GM19467 (cell line): Measurements from ENCODE around the gene TNXB.

Experiments
- ATAC-seq: cut with Tn5 transposase; IDR thresholded peaks from one replicate; pipeline ENCODE4 v1.9.1; 2021; ENCODE audit warnings: mild to moderate bottlenecking, moderate library complexity; ENCODE audit not compliant: unreplicated experiment

Gene TNXB

DNA sequence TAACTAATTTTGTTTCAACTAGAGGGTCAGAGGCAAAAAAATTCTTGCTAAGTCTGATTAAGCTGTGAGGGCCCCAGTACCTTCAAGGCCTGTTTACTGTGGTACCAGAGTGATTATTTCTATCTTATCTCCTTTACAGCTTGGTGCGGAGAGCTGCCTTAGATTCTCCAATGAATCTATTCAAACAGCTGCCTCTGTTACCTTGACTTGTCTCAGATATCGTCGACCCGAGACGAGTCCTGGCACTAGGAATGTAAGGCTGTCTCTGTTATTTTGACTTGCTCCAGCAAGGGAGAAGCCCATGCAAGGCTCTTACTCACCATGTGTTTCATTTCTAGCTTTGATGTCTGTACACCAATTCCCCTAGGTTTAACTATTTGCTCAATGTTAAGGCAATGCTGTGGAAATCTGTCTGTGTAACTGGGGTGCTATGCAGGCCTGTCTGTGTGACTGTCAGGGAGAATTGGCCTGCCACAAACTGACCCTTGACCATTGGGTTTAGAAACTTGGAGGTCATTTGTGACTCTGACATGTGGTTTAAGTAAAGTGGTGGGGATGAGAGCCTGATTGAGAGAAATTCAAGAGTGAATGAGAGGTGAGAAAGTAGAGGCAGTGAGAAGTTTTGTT is 31.4 kb upstream of the TNXB start:
- no peak for ATAC-seq

DNA sequence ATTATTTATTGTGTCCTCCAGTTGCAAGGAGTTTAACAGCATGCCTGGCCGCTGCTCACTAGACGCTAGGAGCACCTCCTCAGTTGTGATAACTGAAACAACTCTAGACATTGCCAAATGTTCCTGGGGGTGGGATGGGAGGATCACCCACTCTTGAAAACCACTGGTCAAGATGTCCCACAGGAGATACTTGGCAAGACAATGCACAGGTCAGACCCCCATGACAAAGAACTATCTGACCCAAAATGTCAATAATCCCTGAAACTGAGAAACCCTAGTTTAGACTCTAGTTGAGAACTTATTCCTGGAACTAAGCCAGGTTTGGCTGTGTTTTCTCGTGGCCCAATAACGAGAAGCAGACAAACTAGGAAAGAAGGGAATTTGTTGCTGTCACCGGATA is 30.5 kb upstream of the TNXB start:
- no peak for ATAC-seq

DNA sequence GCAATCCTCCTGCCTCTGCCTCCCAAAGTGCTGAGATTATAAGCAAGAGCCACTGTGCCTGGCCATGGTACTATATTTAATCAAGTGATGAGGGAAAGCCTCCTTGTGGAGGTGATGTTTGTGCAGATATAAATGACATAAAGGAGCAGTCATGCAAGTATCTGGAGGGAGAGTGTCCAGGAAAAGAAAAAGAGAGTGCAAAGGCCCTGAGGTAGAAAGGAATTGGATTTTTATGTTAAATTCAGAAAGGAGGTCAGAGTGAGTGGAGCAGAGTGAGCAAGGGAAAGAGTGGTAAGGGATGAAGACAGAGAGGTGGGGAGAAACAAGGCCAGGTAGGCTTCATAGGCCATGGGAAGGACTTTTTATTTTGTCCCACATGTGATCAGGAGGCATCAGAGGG is 28.3 kb upstream of the TNXB start:
- no peak for ATAC-seq

DNA sequence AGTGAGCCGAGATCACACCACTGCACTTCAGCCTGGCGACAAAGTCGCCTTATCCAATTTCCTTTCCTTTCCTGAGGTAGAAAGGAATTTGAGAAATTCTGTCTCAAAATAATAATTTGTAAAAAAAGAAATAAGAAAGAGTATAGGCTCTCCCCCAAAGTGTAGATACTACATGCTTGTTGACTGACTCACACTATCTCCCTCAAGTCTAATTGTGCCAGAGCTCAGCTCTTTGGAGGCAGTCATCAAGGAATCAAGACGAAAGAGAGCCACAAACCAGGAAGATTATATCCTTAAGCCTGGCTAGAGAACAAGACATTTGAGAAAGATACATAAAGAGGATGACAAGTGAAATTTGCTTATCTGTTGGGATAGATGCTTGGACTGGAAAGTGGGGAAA is 24.6 kb upstream of the TNXB start:
- ATAC-seq, result no peak

DNA sequence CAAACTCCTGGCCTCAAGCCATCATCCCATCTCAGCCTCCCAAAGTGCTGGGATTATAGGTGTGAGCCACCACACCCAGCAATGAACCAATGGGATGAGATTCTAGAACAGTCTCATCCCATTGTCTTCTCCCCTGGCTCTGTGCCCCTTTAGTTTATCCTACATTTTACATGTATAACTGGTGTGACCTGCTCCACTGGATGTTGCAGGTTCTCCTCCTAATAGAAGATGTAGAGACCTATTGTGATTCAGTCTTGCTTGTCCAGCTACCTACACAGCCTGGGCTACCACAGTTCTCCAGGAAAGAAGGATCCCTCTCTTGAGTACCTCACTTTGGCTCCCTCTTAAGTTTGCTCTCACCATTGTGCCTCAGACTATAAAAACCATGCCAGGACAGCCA is 23.0 kb upstream of the TNXB start:
- ATAC-seq, result no peak

DNA sequence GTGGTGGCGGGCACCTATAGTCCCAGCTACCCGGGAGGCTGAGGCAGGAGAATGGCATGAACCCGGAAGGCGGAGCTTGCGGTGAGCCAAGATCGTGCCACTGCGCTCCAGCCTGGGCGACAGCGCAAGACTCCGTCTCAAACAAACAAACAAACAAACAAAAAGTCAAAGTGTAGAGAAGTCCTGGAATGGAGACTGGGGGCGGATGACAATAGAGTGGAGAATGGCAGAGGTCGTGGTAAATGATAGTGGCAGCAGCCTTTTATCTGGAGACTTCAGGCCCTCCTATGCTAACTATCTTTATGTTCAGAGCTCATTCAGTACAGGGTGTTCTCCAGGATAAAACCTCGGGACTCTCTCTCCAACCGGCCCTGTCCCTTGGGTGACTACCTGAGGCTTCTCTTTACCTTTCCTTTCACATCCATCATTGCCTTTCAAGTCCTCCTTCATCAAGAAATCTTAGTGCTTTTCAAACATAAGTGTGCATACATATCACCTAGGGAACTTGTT is 22.4 kb upstream of the TNXB start:
- no peak for ATAC-seq

DNA sequence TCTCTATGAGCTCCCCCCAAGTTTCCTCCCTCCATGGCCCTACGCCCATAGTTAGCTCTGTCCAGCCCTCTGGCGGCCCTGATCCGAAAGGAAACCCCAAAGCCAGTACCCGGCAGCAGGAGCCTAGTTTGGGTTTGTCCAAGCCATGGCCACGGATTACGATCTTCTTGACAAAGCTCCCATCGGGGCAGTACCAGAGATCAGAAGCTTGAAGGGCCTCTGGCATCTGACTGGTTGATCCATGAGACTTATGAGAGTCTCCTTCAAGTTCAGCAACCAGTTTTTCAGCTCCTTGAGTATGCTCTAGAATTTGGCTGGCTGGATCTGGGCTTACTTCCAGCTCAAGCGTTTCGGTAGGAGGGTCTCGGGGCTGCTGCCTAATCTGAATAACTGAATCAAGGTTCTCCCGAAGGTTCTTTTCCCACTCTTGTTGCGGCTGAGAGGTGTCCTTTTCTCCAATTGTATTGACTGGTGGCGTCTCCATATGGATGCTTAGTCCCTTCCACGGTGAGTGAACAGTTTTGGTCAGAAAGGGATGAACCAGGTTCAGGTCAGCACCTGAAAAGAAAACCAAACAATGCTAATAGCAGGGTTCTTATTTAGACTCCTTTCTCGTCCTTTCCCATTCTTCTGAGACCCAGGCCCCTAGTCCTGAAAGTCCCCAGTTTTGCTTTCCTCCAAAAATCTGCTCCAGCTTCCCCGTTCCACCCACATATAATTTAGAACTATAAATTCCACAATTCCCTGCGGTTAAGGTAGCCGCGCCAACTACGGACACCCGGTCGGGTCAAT is 20.4 kb upstream of the TNXB start:
- no peak for ATAC-seq

DNA sequence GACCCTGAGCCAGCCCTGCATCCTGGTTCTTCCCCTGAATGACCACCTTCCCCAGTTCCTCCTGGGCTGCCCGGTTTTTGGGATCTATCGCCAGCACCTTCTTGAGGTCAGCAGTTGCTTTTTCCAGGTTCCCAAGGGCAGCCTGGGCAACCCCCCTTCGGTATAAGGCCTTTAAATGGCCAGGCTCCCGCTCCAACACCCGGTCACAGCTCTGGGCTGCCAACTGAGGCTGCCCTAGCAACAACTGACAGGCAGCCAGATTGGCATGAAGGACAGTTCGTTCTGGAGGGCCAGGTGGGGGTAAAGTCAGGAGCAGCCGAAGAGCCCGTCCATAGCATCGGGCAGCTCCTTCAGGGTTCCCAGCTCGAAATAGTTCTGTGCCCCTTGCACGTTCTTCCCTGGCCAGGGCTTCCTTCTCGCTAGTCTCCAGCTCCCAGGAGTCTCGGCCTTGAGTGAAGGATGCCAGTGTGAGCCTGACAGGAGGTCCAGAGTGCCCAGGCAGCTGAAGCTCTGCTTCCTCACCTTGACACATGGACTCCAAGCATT is 19.7 kb upstream of the TNXB start:
- no peak for ATAC-seq

DNA sequence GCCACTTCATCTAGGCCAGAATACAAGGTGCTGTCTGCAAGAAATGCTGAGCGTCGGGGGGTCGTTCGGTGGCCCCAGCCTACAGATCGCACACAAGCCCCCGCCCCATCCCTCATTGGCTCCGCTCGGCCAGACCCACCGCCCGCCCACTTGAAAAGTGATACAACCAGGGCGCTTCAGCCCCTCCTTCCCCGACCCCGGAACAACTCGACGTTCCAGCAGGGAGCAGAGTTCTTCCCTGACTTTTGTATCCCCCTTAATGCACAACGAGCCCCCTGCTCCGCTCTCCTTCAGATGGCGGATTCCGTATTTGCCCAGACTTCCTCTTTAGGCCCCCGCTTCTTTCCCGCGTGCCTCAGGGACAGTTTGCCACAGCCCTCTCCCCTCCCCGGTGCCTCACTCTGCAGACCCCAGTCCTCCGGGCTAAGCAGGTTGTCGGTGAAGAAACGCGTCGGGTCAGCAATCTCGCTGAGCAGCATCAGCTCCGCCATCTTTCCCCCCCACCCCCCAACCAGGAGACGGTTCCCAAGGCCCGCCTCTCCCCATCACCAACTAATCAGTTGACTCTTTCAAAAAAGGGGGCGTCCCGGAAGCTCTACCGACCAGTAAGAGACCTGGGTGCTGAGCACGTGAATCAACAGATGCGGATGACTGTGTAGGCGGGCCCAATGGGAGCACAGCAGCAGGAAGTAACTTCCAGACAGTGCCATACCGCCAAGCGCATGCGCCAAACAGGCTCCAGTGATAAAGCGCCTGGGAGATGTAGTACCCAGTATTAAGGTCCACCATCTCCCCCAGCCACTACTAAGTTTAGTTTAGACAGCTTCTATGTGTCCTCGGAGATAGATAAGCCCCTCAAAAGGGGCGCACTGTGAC is 18.8 kb upstream of the TNXB start, which contains the start of gene ATF6B:
Gene ATF6B (minus strand): TSS at position 530 of the 876 bp plus-strand sequence. CDS start 39 bp downstream, at position 491.
- peak; percentile 85 for ATAC-seq

DNA sequence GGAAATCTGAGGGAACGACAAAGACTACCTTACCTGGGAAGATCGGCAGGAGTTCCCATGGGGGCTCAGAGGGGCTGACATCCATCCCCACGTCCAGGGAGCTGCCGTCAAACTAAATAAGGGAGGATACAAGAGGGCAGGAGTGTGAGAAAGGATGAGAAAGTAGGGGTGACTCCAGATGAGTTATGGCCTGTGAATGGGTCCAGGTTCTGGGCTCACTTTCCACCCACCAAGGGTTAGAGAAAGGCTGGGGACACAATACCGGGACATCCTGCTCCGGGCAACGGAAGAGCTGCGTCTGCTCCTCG is 18.2 kb upstream of the TNXB start:
- no peak for ATAC-seq

DNA sequence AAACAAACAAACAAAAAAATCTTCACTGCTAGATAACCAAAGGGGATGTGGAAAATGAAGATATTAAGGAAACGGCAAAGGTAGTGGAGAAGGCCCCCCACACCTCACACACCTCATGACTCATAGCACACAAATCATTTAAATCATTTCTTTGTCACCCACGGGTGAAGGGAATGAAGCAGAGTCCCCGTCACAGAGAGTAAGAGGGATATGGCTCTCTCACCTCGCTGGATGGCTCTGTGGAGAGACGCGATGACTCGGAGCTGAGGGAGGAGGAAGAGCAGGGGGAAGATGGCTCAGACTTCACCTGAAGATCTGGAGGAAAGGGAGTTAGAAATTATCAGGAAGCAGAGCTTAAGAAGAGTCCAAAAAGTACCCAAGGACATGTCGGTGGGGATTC is 17.7 kb upstream of the TNXB start:
- no peak for ATAC-seq

DNA sequence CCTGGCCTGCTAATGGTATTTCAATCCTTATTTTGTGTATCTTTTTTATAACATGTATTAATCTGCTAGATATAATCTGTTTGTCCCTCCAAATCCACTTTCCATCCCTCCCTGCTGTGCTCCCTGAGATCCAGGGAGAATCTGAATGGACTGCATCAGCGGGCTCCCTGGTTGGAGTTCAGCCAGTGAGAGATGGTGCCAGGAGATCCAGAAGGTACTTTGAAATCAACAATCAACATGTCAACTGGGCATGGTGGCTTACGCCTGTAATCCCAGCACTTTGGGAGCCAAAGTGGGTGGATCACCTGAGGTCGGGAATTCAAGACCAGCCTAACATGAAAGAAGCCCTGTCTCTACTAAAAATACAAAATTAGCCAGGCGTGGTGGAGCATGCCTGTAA is 14.5 kb upstream of the TNXB start:
- ATAC-seq, result no peak

DNA sequence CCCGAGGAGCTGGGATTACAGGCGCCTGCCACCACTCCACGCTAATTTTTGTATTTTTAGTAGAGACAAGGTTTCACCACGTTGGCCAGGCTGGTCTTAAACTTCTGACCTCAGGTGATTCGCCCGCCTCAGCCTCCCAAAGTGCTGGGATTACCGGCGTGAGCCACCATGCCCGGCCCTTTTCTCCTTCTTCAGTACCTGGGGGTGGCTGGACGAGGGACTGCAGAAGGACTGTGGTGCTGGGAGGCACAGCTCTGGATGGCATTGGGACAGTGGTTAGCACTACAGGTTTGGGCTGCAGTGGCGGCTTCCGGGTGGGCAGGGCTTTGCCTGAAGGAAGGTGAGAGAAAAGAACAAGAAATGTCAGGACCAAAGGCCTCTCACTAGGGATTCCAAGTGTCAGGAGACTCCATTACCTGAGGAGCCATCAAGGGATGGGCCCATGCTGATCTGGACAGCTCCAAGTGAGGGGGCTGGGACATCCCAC is 11.5 kb upstream of the TNXB start:
- no peak for ATAC-seq

DNA sequence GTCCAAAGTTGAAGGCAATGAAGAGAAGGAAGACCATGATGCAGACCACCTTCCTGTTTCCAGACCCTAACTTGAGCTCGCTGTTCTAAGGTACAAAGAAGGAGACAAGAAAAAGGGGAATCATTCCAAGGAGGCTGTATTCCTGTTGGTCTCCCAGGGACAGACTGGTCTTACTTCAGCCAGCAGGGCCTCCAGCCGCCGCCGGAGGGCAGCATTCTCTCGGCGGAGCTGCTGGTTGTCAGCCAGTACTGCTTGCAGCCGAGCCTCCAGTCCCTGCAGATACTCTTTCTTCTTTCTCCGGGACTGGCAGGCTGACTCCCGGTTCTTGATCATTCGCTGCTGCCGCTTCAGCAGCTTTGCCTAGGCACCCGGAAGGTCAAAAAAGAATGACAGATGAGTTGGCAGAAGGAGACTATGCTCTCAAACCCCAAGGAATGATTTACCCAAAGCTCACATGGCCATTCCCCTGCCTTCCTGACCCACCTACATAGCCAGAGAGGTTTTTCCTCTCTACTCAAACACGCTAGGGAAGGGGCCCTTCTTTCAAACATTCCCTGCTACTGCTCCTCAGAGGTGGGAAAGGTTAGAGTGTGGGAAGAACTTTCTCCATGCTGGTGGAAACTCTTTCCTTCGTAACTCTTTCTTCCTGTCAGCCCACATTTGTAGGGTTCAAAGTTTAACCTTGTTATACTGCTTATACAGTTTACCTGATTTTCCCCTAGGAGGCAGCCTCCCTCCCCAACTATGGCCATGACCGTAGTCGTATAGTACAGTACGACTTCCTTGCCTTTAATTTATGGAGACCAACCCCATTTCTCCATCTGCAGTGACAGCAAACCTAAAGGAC is 9.9 kb upstream of the TNXB start:
- ATAC-seq, result no peak

DNA sequence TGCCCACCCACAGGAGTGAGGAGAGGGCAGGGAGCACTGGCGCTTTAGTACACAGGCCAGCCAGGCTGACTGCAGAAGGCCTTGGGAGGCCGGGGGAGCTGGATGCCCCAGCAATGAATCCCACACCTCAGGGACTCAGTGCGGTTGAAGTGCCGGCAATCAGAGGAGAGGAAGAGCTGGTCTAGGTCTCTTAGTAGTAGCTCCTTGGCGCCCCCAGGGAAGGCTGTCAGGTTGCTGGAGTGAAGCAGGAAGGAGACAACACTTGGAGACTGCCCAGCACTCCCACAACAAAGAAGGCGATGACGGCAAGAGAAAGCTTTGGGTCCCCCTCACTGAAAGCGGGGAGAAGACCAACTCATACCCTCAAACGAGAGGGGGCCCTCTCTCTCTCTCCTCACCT is 8.3 kb upstream of the TNXB start:
- ATAC-seq, result no peak

DNA sequence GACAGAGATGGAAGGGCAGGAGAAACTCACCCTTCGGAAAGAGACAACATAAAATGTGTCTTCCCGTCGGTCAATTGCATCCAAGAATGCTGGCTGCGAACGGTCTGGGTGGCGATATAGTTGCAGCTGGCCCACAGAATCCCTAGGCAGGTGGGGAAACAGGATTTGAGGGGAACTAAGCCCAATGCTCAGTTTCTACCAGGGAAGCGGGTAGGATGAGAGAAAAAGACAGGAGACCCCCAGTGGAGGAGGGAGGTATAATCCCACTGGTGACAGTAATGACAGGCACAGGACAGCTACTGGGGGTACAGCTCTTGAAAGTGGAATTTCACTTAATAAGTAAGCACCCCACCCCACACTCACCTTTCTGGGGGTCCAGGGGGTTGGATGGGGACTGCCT is 7.5 kb upstream of the TNXB start:
- ATAC-seq, result no peak

DNA sequence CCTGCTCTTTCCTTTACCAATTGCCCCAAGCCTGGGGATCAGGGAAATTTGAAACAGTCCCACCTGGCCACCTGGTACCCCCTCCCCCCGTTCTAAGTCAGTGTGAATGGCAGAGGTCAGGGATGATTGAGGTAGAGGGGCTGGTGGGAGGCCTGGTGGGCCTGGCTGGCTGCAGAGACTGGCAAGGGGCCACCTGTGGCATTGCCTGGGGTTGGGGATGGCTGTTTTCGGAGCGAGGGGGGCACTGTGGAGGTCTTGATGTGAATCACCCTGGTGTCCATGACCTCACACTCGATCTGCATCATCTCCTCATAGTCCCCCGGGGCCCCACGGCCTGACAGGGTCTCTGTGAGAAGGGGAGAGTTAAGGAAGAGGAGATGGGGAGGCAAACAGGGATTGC is 6.5 kb upstream of the TNXB start:
- no peak for ATAC-seq

DNA sequence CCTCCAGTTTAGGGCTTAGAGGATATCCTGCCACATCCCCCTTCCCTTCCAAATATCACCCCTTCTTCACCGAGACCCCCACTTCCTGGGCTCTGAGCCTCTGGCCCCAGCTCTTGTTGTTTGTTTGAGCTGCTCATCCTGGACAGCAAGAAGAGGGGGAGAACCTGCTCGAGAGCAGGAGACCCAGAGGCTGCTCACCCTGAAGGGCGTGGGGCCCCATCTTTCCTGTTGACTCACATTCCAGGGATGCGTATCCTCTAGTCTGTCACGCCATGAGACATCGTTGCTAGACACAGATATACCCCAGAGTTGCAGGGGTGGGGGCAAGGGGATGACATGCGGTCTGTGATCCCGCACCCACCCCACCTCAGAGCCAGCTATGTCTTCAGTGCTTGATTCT is 5.7 kb upstream of the TNXB start:
- ATAC-seq, result no peak

DNA sequence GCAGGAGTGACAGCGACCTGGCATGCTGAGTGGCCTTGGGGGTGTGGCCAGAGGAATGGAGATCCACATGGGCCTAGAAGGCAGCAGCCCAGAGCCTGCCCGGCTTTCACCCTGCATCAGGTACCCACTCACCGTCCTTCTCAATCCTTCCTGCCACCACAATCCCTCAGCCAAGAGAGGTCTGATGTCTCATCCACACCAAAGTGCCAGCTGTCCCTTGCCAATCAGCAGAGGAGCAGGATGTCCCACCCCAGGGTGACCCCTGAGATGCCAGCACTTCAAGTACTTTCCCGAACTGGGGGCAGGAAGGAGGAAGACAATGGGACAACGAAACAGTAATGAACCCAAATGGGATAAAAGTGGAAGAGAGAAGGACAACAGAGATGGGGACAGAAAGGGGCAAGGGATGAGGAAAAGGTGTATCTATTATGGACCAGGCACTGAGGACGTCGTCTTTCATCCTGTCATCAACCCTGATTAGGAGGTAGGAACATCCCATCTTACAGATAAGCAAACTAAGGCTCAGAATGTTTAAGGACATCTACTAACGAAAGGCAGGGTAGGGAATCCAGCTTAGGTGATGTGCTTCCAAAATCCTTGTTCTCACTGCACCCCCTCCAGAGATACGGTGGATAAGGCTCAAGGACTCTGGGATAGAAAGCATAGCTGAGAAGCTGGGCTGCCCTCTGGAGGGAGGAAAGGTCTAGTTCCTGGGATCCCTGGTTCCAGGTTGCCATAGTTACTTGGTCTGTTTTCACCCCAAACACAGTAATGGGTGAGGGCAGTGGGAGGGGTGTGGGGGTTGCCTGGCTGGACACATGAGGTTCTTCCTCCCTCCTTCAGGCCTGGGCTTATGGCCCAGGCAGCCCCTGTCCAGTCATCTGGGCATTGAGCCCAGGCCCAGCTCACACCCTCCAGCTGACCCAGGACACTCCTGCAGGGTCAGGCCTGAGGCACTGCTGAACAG is 4.5 kb upstream of the TNXB start:
- no peak for ATAC-seq
